Stomach (tissue), 4 donors: ENCODE measurements around the gene IDH2.

Experiments used
- EP300 ChIP-seq: sonication (generic); formaldehyde crosslinking; IDR thresholded peaks from one replicate; pipeline ENCODE4 v1.6.1; 2017; ENCODE audit warnings: antibody characterized with exemption
- POLR2A ChIP-seq, 4 donors: fragments of 450-650 bp; IDR thresholded peaks; one replicate each; pipeline ENCODE4 v1.6.1; 2016; ENCODE audit warnings: antibody characterized with exemption in 4 of 4, control low read depth in 2 of 4, mild to moderate bottlenecking in 1 of 4, moderate library complexity in 1 of 4

GRCh38 chr15:90085565-90085964 lies 16.7 kb downstream of the IDH2 start:
- no peak for TF ChIP-seq POLR2A (IDR thresholded peaks at IDR 0.05)
- no peak for TF ChIP-seq EP300
